Stimulated activated CD8-positive, alpha-beta memory T cell treated with anti-CD3 and anti-CD28 coated beads, Interleukin-4, amount 100 ng/mL, for 24 hours (primary cell): ENCODE data around the gene USP51.
"Not testable (repeated sequence)": the region's sequence is repeated elsewhere in the genome, so short reads cannot be mapped to it uniquely, and the experiment has no call there.

Source experiments
- DNase-seq: peaks from one replicate; pipeline ENCODE4 v3.0.0-alpha.2; 2020; ENCODE audit warnings: low read depth

The USP51 gene

DNA sequence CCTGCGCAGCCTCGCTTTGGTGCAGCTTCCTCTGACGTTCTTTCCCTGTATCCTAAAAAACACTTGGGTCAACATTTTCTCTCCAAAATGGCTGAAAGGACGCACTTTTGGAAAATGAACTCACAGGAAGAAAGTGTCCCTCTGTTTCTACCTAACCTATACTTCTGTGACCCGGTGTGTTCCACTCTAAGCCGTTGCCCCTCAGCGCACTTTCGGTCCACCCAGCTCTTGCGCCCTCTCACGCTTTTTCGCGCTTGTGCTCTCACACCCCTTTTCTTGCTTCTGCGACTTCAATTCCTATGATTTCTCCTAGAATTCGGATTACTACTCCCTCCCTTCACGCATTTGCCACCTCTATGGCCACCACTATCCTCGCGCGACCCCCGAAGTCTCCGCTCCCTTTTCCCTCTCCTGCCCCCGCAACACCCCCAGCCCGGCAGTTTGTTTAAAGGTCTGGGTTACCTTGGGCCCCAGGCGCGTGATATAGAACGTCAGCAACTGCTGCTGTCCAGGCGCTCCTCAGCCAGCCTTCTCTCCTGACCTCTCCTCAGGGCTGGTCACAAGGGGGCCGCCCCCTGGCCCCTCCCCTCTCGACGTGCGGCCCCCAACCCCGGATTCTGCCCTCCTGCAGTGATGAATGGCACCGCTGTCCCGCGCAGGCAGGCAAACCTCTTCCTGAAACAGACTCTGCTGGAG, at the start of gene USP51:
USP51 (minus strand) TSS at position 535 of the 696 bp plus-strand sequence. CDS start 909 bp downstream, outside the sequence.
- DNase-seq, result no peak

DNA sequence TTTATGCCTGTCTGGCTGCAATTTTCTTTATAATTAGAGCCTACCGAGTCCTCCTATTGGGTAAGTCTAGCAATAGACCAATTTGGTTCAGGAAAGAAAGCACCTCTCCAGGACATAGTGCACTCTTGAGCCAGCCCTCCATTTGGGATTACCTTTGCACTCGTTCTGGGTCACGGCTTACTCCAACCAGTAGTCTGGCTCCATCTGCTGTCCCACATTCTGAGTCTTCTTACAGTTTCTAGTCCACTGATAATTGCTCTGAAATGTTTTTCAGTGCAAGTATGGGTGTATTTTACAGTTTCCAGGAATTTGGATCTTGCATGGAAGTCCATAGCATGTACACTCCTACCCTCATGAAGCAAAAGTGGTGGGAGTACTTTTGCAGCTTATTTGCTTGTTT, 34.8 kb upstream of the USP51 start:
- no peak for DNase-seq

DNA sequence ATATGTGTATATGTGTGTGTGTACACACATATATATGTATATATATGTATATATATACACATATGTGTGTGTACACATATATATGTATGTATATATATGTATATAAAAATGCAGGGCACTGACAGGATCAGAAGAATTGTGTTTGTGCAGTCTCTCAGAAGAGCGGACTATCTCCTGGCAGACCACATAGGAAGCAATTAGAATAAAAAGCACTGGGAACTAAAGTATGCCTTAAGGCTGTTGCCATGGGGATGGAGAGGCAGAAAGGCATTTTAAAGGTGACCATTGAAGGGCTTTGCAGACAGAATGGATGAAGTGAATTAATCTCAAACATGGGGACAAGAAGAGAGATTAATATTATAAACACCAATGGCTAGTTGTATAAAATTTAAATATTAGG, 33.7 kb upstream of the USP51 start:
- DNase-seq, result no peak

DNA sequence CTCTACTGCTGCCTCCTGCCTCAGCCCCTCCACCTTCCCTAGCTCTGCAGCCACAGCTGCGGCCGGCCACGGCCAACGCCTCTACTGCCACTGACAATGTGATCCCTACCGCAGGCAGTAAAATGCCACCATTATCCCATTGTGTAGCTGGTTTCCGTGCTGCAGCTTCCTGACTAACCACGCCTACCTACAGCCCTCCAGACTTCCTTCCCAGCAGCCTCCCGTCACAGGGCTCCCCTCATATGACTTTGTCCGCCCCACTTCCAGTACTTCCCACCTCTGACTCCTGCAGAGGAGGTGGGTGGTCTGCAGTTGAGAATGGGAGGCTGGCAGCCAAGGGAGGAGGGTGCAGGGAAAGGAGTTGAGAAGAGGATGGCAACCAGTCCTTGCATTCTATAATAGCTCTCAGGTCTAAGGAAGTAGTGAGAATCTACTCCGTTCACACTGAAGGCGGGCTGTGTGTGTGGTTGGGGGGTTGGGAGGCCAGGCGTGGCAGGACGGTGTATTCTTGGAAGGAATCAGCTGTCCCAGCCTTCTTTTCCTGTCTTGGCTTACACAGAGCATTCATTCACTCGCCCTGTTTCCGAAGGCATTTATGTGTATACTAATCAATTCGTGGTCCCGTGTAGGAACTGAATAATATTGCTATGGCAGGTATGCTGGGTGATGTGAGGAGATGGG, 33.1 kb upstream of the USP51 start:
- no peak for DNase-seq

DNA sequence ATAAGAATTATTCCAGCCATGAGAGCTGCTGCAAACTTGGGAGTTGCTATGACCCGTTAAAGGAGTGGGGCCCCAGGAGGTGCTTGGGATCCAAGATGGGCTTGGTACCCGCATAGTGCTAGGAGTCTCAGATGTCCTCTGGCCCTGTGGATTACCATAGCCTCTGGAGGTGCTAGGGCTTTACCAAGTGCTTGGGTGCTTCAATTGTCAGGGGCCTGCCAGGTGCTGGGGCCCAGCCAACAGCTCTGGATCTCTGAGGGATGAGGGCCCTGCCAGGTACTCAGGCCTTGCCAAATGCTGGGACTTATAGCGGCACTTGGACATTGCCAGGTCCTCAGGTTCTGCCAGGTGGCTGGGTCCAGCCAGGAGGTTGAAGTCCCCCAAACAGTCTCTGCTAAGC, 32.0 kb upstream of the USP51 start:
- DNase-seq, result no peak

DNA sequence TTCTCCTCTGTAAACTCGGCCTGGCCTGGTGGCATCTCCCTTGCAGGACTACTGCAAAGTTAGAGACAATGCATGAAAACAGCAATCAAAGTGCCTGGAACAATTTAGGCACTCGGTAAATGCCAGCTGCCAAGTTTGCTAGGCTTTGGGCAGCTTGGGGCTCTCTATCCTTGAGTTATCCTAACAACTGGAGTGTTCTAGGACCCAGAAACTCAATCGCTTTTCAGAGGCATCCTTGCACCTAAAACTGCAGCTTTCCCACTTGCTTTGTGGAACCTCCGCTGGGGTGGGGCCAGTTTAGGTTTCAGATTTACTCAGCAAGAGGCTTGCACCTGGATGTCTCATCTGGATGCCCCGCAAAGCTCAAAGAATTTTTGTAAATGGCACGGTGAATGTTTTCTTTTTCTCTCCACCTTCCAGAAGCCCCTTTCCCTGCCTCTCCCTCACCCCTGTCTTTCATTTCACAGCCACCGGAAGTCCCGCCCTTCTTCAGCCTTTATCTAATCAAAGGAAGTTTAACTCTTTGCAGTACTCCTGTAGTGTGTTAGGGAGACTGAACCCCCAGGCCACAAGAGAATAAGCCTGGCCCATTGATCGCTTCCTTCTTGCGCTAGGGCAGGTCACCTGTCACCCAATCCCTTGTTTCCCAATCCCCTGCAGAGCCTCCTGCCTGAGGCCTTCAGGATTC, 27.3 kb upstream of the USP51 start:
- DNase-seq, result not testable (repeated sequence)

DNA sequence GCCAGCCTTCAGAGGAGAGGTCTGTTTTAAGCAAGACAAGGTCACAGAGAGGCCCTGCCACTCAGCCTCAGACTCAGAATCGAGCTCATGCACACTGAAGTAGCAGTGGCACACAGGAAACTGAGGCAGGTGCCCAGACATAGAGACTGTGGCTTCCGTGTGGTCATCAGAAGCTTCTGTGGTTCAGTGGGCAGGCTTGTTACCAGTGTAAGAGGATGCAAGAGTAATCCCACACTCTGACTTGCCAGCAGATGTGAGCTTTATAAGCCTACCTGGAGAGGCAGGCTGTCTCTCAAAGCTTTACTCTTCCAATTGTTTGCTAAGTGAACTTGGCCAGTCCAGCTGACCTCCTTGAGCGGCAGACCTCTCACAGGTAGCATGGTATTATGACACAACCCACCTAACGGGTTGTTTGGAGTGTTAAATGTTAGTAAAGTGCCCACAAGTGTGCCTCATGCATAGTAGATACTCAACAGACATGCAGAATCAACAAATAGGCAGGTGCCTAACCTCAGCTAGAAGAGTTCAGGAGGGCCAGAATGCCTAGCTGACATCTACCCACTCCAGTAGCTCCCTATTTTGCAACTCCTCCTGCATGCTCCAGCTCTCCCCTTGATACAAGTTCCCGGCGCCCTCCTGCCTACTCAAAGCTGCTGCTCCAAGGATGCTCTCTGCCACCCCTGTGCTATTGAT, 23.5 kb upstream of the USP51 start:
- not testable (repeated sequence) for DNase-seq

DNA sequence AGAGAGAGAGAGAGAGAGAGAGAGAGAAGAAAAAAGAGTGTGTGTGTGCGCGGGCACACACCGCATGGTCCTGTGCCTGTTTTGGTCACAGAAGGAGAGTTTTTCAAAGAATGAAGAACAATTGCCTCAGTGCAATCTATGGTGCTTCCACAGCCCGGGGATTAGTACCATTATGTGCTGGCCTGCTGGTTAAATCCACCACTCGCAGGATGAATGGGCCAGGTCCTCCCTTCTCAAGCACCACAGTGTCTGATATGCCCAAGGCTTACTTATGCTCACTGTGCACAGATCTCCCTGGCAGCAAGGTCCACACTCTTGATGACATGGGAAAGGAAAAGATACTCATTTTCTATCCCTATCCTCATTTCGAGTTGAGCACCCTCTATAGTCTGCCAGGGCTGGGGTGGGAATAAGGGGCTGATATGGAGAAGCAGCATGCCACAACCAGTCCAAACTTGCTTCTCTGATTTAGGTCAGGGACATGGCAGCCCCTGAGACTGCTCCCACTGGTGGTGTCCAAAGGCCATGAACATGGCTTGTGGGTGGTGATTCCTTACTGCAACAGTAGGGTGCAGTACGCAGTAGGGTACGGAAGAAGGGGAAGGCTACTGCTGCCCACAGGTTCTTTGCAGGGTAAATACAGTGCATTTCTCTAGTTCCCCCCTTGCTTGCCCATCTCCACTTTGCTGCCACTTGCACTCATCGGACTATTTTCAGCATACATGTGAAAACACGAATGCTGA, 18.9 kb upstream of the USP51 start:
- not testable (repeated sequence) for DNase-seq

DNA sequence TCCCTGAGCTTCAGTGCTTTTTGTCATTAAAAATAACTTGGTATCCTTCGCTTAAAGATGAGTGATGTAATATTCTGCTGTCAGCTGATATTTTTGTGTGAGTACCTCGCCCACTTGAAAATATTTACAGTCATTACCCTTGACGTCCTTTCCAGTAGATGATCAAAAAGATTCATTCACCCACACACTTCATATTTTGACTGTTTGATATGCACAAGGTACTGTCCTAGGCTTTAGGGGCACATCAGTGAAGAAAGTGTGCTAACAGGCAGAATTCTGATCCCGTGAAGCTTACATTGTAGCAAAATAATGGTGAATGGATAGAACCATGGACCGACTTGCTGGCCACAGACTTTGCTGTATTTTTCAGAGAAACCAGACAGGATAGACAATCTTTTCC, 18.1 kb upstream of the USP51 start:
- not testable (repeated sequence) for DNase-seq

DNA sequence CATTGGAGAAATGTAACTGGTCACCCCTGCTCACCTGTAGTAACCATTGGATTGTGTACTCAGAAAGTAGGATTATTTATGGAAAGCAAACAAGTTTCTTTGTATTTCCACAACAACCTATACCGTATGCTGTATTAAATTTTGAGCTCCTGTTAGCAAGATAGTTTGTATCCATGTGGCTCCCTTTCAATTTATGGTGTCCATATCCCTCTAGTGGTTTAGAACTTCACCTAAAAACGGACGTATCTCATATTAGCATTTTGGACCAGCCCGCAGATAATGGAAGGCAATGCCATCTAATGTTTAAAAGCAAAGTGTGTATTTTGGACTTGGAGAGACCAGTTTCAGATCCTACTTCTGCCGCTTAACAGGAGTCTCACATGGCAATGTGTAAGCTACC, 17.4 kb upstream of the USP51 start:
- not testable (repeated sequence) for DNase-seq

DNA sequence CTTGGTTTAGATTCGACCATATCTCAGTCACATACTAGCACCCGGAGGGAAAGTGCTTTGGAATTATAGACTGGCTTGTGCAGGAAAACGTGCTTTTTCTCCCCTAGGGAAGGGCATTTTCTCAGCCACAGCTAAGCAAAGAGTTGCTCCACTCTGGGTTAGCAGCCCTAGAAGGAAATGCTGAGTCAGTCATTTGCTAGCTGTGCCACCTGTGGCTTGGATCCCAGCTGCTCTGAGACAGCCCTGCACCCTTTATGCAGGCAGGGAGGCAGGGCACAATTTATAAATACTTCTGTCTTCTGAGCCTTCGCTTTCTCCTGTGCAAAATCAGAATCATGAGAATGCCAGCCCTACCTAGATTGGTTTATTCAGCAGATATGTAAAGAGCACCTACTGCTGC, 1.3 kb upstream of the USP51 start:
- no peak for DNase-seq

DNA sequence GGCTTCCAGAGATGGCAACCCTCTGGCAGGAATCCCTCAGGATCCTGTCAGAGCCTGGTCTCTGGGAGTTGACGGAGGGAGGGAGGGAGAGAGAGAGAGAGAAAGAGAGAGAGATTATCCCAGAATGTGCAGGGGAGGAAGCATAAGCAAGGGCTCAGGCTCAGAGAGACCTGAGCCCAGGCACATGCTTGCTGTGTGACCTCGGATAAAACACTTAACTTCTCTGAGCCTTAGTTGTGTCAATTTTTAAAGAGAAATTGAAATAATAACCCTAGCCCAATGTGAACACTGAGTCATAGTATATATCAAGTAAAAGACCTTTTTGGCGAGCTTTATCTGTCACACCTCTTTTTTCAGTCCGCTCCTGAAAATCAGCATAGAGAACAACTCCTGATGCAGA, 473 bp upstream of the USP51 start:
- no peak for DNase-seq

DNA sequence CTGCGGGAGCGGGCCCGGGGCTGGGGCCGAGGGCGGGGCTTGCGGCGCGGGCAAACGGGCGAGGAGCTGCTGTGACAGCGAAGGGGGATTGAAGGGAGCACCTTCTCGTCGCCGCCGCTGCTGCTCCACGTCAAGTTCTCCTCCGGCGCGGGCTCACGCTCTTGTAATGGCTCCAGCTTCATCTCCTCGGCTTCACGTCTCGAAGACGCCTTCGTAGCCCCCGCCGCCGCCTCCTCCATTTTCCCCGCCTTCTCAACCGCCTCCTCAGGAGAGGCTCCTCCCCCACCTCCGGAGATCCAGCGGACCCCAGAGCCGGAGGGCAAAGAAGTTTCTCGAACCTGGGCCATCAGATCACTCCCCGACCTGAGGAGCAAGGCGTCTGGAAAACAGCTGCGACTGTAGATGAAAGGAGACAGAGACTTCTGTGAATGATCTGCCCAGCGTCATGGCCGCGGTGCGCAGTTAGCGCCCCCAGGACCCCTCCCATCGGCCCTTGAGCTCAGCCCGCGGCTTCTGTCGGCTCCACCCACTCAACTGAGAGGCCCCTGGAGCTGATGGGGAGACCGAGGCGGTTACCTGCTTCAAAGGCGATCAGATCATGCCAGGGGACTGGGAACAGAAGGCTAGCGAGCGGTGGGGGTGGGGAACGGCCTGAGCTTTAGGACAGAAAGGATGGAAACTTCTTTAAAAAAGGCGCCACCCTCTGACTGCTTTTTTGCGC, 895 bp downstream of the USP51 start:
- DNase-seq, result peak; percentile 35

DNA sequence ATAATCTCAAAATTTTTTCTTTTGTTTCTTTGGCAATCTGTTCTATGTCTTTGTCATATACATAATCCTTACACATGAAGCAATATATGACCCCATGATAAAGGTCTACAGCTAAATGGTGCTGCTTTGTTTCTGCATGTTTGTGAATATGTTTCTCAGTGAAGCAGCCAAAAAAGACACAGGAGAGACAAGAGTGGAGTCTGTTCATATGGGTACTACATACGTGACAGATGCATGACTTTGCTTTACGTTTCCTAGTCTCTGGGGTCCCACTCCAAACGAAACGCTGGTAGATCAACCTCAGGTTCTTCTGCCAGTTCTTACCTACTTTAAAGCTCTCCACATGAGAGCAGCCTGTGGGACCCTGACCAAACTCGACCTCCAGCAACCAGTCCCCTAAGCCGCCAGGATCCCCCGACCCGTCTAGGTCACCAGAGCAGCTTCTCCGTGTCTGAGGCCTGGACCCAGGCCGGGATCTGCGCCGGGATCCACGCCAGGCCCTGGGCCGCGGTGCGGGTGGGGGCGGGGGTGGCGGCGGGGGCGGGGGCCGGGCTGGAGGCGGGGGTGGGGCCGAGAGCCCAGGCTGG, 1.5 kb downstream of the USP51 start:
- DNase-seq, result no peak

DNA sequence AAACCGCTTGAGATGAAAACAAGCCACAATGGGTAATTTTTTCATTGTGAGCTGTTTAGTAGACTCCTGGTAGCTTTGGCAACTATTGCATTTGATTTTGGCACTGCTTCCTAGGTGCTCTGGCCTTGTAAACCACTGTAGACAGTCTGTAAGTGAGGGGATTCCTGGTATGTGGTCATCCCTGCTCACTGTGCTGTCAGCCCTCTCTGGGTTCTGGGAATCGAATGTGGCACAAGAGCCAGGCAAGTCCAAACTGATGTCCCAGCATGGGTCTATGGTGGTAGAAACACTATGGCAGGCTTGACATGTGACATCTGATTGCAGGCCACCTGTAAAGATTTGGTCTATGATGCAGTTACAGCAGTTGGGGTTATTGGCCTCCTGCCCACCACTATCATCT, 2.5 kb downstream of the USP51 start:
- DNase-seq, result no peak

DNA sequence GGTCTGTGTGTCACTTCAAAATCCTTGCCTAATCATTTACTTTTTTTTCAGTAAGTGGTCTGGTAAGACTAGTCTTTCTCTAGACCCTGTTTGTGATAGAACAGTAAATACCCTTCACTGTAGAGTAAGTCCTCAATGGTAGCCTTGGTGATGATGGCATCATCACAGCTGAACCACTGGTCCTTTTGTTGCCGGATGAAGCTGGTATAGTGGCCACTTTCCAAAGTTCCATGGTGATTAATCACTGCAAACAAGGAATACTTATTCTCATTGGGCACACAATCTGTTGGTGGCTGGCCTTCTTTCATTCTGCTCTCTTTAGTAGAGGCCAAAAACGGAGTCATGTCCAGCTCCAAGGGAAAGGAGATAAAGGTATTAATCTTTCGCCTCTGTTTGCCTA, 2.9 kb downstream of the USP51 start:
- DNase-seq, result no peak

DNA sequence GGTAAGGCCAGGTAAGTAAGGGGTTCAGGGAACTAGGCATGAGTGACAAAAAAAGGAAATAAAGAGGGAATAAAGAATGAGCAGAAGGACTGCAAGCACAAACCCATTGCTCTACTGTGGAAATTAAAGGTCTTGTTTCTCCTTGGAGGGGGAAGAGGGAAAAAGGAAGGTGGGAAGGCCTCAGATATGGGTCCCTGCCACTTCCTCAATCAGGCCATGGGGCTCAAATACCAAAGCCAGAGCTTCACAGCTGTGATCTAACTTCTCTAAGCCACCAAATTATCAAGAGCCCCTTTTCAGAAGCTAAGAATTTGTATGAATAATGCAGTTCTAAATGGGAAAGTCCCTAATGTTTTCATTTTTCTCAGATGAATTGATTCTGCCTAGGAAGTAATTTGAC, 4.7 kb downstream of the USP51 start:
- DNase-seq, result no peak

DNA sequence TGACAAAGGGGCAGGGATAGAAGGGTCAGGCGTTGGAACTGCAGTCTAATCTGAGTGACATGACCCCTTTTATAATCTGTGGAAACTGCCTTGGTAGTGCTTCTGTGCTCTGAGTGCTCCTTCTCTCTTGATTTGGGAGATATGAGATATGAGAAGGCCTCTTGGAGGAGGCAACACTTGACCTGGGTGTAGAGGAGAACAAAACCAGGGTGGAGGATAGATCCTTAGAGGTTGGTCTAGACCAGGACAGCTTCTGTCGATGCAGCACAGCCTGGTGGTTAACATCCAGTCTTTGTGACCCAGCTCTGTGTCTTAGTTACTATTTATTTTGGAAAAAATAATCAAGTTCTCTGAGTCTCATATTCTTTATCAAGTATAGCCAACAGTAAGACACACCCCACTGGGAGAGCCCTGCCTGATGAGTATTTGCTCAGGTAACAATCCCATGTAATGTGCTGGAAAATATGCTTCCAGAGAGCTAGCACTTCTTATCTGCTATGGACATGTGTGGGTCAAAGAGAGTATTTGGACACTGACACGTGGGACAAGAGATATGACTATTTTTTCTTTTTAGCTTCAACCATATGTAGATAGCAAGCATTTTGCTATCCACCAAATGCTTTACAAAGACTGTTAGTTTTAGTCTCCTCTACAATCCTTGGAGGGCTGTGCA, 9.1 kb downstream of the USP51 start:
- no peak for DNase-seq

DNA sequence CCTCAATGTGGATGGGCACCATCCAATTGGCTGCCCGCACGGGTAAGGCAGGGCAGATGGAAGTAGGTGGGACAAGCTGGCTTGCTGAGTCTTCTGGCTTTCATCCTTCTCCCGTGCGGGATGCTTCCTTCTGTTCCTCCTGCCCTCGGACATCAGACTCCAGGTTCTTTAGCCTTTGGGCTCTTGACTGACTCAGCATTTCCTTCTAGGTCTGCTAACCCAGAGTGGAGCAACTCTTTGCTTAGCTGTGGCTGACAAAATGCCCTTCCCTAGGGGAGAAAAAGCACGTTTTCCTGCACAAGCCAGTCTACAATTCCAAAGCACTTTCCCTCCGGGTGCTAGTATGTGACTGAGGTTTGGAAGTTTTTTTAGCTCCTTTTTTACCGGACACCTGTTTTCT, 9.7 kb downstream of the USP51 start:
- not testable (repeated sequence) for DNase-seq

DNA sequence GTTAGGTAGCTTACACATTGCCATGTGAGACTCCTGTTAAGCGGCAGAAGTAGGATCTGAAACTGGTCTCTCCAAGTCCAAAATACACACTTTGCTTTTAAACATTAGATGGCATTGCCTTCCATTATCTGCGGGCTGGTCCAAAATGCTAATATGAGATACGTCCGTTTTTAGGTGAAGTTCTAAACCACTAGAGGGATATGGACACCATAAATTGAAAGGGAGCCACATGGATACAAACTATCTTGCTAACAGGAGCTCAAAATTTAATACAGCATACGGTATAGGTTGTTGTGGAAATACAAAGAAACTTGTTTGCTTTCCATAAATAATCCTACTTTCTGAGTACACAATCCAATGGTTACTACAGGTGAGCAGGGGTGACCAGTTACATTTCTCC, 23.9 kb downstream of the USP51 start:
- not testable (repeated sequence) for DNase-seq
